ENCODE results near the gene ASB16.
"Not testable (repeated sequence)": the region's sequence is repeated elsewhere in the genome, so short reads cannot be mapped to it uniquely, and the experiment has no call there.

ASB16 gene
- long read RNA-seq, donor 1, result 0 reads
- long read RNA-seq, donor 2, result 0 reads
- long read RNA-seq, donor 3, result 0 reads
- long read RNA-seq, donor 4, result 0 reads
- long read RNA-seq, donor 5, partial matches to known transcripts, result 0 of 1 reads
- long read RNA-seq, donor 5, other reads (novel, unspliced or antisense), result 0 of 1 reads
- long read RNA-seq, donor 6, result 0 reads
- long read RNA-seq, donor 7, result 0 reads
- long read RNA-seq, donor 8, result 0 reads

- peak; percentile 66 for DNase-seq
Observed at GRCh38 chr17:44170499-44171201, at the start of gene ASB16. Gene ASB16, plus strand, starts transcription at chr17:44170704. Its CDS starts 86 bp downstream, at chr17:44170790.

GRCh38 chr17:44120851-44121605 lies 49.5 kb upstream of the ASB16 start:
- DNase-seq, result no peak

- DNase-seq, result no peak
Observed at GRCh38 chr17:44121997-44122815, 48.3 kb upstream of the ASB16 start.

- peak; percentile 70 for DNase-seq
Observed at GRCh38 chr17:44122816-44123355, 47.6 kb upstream of the ASB16 start.

GRCh38 chr17:44123356-44124117 lies 47.0 kb upstream of the ASB16 start, which contains the start of gene HDAC5:
Gene HDAC5, minus strand, starts transcription at chr17:44123641. Its CDS starts 6,126 bp downstream, at chr17:44117515.
- DNase-seq, result peak; percentile 97

GRCh38 chr17:44124118-44124438 lies 46.4 kb upstream of the ASB16 start:
- no peak for DNase-seq

GRCh38 chr17:44128383-44128782 lies 42.1 kb upstream of the ASB16 start:
- no peak for DNase-seq

- DNase-seq, result no peak
Observed at GRCh38 chr17:44130693-44131349, 39.7 kb upstream of the ASB16 start.

- not testable (repeated sequence) for DNase-seq
Observed at GRCh38 chr17:44131372-44131771, 39.1 kb upstream of the ASB16 start.

- DNase-seq, result no peak
Observed at GRCh38 chr17:44132275-44132821, 38.2 kb upstream of the ASB16 start.

GRCh38 chr17:44133918-44134476 lies 36.5 kb upstream of the ASB16 start:
- DNase-seq, result no peak

GRCh38 chr17:44134752-44135568 lies 35.5 kb upstream of the ASB16 start:
- no peak for DNase-seq

GRCh38 chr17:44137891-44138709 lies 32.4 kb upstream of the ASB16 start:
- DNase-seq, result peak; percentile 49

GRCh38 chr17:44143921-44144320 lies 26.6 kb upstream of the ASB16 start:
- not testable (repeated sequence) for DNase-seq

GRCh38 chr17:44144966-44145739 lies 25.4 kb upstream of the ASB16 start:
- DNase-seq, result no peak

- no peak for DNase-seq
Observed at GRCh38 chr17:44146375-44147346, 23.8 kb upstream of the ASB16 start.
